GM23248 (cell line): ENCODE measurements around the gene ELOVL5.

Experiments
- EZH2 ChIP-seq: fragments of 200-600 bp; sonication (generic); IDR thresholded peaks from 2 replicates; pipeline ENCODE4 v1.6.1; 2018; ENCODE audit warnings: antibody characterized with exemption, mild to moderate bottlenecking; ENCODE audit not compliant: insufficient read depth, poor library complexity, severe bottlenecking
- EZH2phosphoT487 ChIP-seq: fragments of 200-600 bp; sonication (generic); IDR thresholded peaks from 2 replicates; pipeline ENCODE4 v1.6.1; 2018; ENCODE audit warnings: antibody characterized with exemption, moderate library complexity, mild to moderate bottlenecking, low read depth; ENCODE audit not compliant: insufficient read depth

DNA sequence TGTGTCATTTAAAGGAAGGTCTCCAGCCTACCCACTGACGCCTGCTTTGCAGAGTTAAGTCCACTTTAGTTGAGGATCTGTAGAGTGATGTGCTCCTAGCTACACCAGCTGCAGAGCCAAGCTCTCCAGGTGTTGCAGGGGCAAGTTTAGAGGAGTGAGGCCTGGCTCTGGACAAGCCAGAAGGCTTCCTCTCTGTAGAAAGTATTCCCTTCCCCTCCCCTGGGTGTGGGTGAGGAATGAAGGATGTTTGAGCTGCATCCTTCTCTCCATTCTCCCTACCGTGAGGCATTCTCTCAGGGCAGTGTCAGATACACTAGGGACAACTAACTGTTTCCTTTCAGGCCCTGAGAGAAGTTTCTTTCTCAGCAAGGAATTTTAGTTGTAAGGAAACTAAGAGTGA is 66.5 kb downstream of the ELOVL5 start:
- TF ChIP-seq EZH2 = no peak
- TF ChIP-seq EZH2phosphoT487 = no peak
